GM21360 (cell line): ENCODE measurements around the gene S100A9.
"Not testable (repeated sequence)": the region's sequence is repeated elsewhere in the genome, so short reads cannot be mapped to it uniquely, and the experiment has no call there.

Experiments
- ATAC-seq: cut with Tn5 transposase; IDR thresholded peaks from one replicate; pipeline ENCODE4 v1.9.1; 2021; ENCODE audit warnings: mild to moderate bottlenecking, moderate library complexity; ENCODE audit not compliant: unreplicated experiment

Gene S100A9

GRCh38 chr1:153404768-153405167 lies 47.1 kb downstream of the S100A9 start:
- ATAC-seq = no peak

DNA sequence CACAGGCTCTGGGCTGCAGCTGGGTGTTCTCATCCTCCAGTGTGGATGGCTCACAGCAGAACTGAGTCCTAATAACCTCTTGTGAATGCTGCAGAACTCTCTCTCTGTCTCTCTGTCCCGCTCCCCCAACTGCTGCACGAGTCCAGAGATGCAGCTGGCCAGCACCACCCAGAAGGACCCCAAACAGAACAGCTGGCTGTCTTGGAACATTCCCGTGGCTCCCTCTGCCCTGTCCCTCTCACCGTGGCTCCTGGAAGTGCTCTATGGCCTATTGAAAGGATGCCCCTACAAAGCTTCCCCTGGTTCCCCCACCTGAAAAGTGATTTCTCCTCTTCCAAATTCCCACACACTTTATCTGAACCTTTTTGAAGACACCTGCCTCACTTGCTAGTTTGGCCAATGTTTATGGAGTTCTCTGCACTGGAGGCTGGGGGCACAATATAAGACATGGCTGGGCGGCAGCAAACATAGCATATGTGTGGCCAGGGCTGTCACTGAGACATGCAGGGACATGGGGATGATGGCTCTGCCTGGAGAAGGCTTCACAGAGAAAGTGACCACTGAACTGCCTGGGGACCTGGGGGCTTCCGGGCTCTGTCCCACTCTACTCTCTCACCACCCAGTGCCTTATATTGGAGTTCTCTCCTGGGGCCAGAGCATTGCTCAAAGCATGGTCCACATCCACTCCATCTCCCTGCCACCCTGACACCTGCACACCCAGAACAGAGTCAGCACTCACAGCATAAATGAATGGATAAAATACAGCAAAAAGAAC lies 48.4 kb downstream of the S100A9 start:
- ATAC-seq = not testable (repeated sequence)

GRCh38 chr1:153407274-153407673 lies 49.6 kb downstream of the S100A9 start:
- not testable (repeated sequence) for ATAC-seq
